Loucy (cell line): ENCODE measurements around the gene FKBP6.
"Not testable (repeated sequence)": the region's sequence is repeated elsewhere in the genome, so short reads cannot be mapped to it uniquely, and the experiment has no call there.

Experiments
- H2AFZ ChIP-seq: fragments of 200-600 bp; sonication (generic); 2 replicates; pipeline ENCODE4 v1.6.0; 2016; ENCODE audit warnings: antibody characterized with exemption, mild to moderate bottlenecking, low read length, moderate library complexity
- H3F3A ChIP-seq: fragments of 200-600 bp; 2 replicates; pipeline ENCODE4 v1.6.0; 2016; ENCODE audit warnings: antibody characterized with exemption, low read depth, mild to moderate bottlenecking
- H3K27me3 ChIP-seq: fragments of 200-600 bp; sonication (generic); 2 replicates; pipeline ENCODE4 v1.6.1; 2014; ENCODE audit warnings: low read length, mild to moderate bottlenecking; ENCODE audit not compliant: insufficient read depth, poor library complexity, severe bottlenecking
- H3K36me3 ChIP-seq: fragments of 200-600 bp; sonication (generic); 2 replicates; pipeline ENCODE4 v1.6.1; 2016; ENCODE audit warnings: low read length; ENCODE audit not compliant: insufficient read depth
- H3K4me1 ChIP-seq: fragments of 200-600 bp; sonication (generic); 2 replicates; pipeline ENCODE4 v1.5.1; 2014; ENCODE audit warnings: low read length, mild to moderate bottlenecking; ENCODE audit not compliant: insufficient read depth, poor library complexity, severe bottlenecking
- H3K4me2 ChIP-seq: fragments of 200-600 bp; sonication (generic); 2 replicates; pipeline ENCODE4 v1.6.0; 2014; ENCODE audit warnings: antibody characterized with exemption, low read length, low read depth, mild to moderate bottlenecking; ENCODE audit not compliant: poor library complexity, severe bottlenecking
- H3K4me3 ChIP-seq: fragments of 200-600 bp; sonication (generic); 2 replicates; pipeline ENCODE4 v1.5.1; 2014; ENCODE audit warnings: low read length, mild to moderate bottlenecking, mixed read lengths; ENCODE audit not compliant: poor library complexity, severe bottlenecking
- H3K79me2 ChIP-seq: fragments of 200-600 bp; sonication (generic); 2 replicates; pipeline ENCODE4 v1.6.1; 2014; ENCODE audit warnings: low read length; ENCODE audit not compliant: insufficient read depth
- H3K9ac ChIP-seq: fragments of 200-600 bp; sonication (generic); 2 replicates; pipeline ENCODE4 v1.6.0; 2014; ENCODE audit warnings: mild to moderate bottlenecking, low read depth, low read length, moderate library complexity; ENCODE audit not compliant: poor library complexity, severe bottlenecking
- H3K9me2 ChIP-seq: fragments of 200-600 bp; sonication (generic); replicated peaks from 2 replicates; pipeline ENCODE4 v1.6.1; 2016; ENCODE audit warnings: low read depth, low read length, mixed read lengths
- H3K9me3 ChIP-seq: fragments of 200-600 bp; sonication (generic); 2 replicates; pipeline ENCODE4 v1.6.1; 2014; ENCODE audit warnings: mild to moderate bottlenecking, antibody characterized with exemption, low read length, low read depth; ENCODE audit not compliant: insufficient read depth
- H4K20me1 ChIP-seq: fragments of 200-600 bp; sonication (generic); 2 replicates; pipeline ENCODE4 v1.6.0; 2014; ENCODE audit warnings: antibody characterized with exemption, low read length, mild to moderate bottlenecking; ENCODE audit not compliant: insufficient read depth, poor library complexity, severe bottlenecking
- EZH2phosphoT487 ChIP-seq: fragments of 200-600 bp; IDR thresholded peaks from 2 replicates; pipeline ENCODE4 v1.6.1; 2018; ENCODE audit warnings: antibody characterized with exemption, mild to moderate bottlenecking, moderate library complexity, borderline replicate concordance
- TF ChIP-seq, protein P1 (sequence below): fragments of 200-600 bp; sonication (generic); conservative IDR thresholded peaks from 2 replicates; pipeline ENCODE4 v1.5.1; 2014; ENCODE audit warnings: mild to moderate bottlenecking, antibody characterized with exemption, low read length

The FKBP6 gene

DNA sequence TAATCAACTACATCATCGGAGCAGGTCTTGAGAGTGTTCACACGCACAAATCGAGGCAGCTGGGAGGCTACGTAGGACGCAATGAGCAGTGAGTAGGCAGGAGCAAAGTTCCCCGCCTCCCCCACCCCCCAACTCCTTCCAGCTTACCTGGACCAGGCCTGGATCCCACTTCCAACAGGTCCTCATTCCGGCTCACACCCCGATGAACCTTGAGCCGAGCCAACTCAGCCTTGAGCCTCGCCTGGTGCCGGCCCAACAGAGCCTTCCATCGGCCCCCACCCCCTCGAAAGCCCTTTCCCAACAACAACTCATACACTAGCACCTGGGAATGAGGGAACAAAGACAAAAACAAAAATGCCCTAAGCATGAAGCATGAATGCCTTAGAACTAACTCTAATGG is 20.5 kb upstream of the FKBP6 start:
- TF ChIP-seq, protein P1, sequence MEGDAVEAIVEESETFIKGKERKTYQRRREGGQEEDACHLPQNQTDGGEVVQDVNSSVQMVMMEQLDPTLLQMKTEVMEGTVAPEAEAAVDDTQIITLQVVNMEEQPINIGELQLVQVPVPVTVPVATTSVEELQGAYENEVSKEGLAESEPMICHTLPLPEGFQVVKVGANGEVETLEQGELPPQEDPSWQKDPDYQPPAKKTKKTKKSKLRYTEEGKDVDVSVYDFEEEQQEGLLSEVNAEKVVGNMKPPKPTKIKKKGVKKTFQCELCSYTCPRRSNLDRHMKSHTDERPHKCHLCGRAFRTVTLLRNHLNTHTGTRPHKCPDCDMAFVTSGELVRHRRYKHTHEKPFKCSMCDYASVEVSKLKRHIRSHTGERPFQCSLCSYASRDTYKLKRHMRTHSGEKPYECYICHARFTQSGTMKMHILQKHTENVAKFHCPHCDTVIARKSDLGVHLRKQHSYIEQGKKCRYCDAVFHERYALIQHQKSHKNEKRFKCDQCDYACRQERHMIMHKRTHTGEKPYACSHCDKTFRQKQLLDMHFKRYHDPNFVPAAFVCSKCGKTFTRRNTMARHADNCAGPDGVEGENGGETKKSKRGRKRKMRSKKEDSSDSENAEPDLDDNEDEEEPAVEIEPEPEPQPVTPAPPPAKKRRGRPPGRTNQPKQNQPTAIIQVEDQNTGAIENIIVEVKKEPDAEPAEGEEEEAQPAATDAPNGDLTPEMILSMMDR = no peak
- TF ChIP-seq EZH2phosphoT487 = no peak
- Histone ChIP-seq H3K79me2 (peaks cover 38% of the 10 kb centered on the region), H2AFZ (no peak overlapping the region), H3K4me2 (peak overlapping the region; percentile 82), H3K9me3 (no peaks in the 10 kb centered on the region), H3K27me3 (no peaks in the 10 kb centered on the region), H3K36me3 (peaks cover 11% of the 10 kb centered on the region; the same call in 1 of the 2 replicates), H3K4me1 (peaks cover 17% of the 10 kb centered on the region), H3F3A (no peaks in the 10 kb centered on the region), H4K20me1 (peaks cover 15% of the 10 kb centered on the region), H3K9me2 (no peaks in the 10 kb centered on the region), H3K4me3 (peak overlapping the region; percentile 94), H3K9ac (peak overlapping the region; percentile 88)

DNA sequence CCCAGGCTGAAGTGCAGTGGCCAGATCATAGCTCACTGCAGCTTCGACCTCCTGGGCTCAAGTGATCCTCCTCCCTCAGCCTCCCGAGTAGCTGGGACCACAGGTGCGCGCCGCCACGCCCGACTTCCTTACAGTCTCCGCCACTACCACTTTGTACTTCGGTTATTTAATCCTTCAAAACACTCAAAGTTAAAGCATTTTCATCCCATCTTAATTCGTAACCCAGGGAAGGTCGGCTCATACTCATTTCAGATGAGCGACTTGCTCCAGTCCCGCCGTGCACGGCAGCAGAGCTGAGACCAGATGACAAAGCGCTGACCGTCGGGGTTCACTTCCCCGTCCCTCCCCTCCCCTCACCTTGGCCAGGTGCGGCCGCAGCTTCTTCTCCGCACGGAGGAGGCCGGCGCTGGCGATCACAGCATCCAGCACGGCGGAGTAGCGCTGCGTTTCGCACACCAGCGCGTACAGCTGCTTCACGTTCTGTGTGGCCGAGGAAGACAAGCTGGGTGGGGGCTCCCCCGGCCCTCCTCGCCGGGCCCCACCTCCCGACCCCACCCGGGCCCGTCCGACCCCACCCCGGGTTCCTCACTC is 19.8 kb upstream of the FKBP6 start:
- H3K4me1 ChIP-seq = peaks cover 17% of the 10 kb centered on the region
- peak overlapping the region; percentile 94 for H3K4me3 ChIP-seq
- TF ChIP-seq, protein P1 = no peak
- TF ChIP-seq EZH2phosphoT487 = no peak
- H2AFZ ChIP-seq = peak overlapping the region; percentile 76
- peak overlapping the region; percentile 82 for H3K4me2 ChIP-seq
- no peaks in the 10 kb centered on the region for H3K9me3 ChIP-seq
- H3K9me2 ChIP-seq = no peaks in the 10 kb centered on the region
- H4K20me1 ChIP-seq = peaks cover 15% of the 10 kb centered on the region
- peak overlapping the region; percentile 88 for H3K9ac ChIP-seq
- H3K27me3 ChIP-seq = no peaks in the 10 kb centered on the region
- peaks cover 38% of the 10 kb centered on the region for H3K79me2 ChIP-seq
- H3F3A ChIP-seq = no peaks in the 10 kb centered on the region
- peaks cover 11% of the 10 kb centered on the region; the same call in 1 of the 2 replicates for H3K36me3 ChIP-seq

DNA sequence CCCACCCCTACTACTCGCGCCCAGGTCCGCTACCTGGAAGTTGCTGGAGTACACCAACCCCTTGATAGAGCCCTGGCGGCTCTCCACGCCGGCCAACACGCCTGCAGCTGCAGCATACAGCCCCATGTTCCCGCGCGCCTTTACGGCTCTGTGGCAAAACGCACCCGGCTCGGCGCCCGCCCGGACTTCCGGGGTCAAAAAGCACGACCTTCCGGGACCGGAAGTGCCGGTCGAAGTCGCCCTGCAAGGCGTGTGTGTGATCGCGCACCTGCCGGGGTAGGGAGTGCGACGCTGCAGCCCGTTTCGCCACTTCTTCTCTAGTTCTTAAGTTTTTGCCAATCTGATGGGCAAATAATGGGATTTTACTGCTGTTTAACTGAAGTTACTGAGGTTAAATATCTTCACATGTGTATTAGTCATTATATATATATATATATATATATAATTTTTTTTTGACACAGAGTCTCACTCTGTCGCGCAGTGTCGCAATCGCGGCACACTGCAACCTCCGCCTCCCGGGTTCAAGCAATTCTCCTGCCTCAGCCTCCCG is 19.2 kb upstream of the FKBP6 start, which contains the start of gene NSUN5:
NSUN5 (minus strand) TSS at position 162 of the 550 bp plus-strand sequence; CDS start at position 126, 36 bp downstream.
- Histone ChIP-seq H2AFZ (peak within 1 kb of the TSS; percentile 76), H4K20me1 (peaks cover 15% of the 10 kb centered on the region), H3K9ac (peak within 1 kb of the TSS; percentile 88), H3K36me3 (peaks cover 7% of the 10 kb centered on the region; the same call in 1 of the 2 replicates), H3K27me3 (no peaks in the 10 kb centered on the region), H3K4me1 (peaks cover 17% of the 10 kb centered on the region), H3K9me2 (no peaks in the 10 kb centered on the region), H3K9me3 (no peaks in the 10 kb centered on the region), H3K79me2 (peaks cover 38% of the 10 kb centered on the region), H3K4me3 (peak within 1 kb of the TSS; percentile 94), H3K4me2 (peak within 1 kb of the TSS; percentile 82), H3F3A (no peaks in the 10 kb centered on the region)
- TF ChIP-seq EZH2phosphoT487 = no peak
- TF ChIP-seq, protein P1 = no peak

DNA sequence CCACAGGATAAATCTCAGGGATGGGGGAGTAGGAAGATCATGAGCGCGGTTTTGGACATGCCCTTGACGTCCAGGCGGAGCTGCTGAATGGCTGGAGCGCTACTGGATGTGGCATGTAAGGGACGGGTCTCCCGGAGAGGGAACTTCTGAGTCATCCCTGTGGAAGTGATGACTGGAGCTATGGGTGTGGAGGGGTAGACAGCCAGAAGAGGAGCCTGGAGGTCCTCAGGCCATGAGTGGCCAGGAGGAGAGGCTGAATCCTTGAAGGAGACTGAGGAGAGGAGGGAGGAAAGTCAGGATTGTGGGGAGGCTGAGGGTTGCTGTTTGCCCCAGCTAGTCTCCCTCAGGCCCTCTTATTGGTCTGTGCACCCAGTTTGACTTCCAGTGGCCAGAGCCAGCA is 16.5 kb upstream of the FKBP6 start:
- H3K9ac ChIP-seq, H3K4me2 ChIP-seq, H3K9me2 ChIP-seq, H3K4me3 ChIP-seq, H3K27me3 ChIP-seq, H3F3A ChIP-seq, H3K36me3 ChIP-seq, H3K9me3 ChIP-seq, H2AFZ ChIP-seq: not testable (repeated sequence)
- Histone ChIP-seq H3K79me2 (peaks cover 32% of the 10 kb centered on the region), H4K20me1 (peaks cover 15% of the 10 kb centered on the region), H3K4me1 (peaks cover 17% of the 10 kb centered on the region)
